GM12875 (cell line): ENCODE measurements around the gene COBLL1.
A peak's percentile ranks its signal among the peaks of the same experiment; 100 is the strongest.
"Not testable (repeated sequence)": the region's sequence is repeated elsewhere in the genome, so short reads cannot be mapped to it uniquely, and the experiment has no call there.

Experiments used
- H3K4me3 ChIP-seq: one replicate; pipeline ENCODE4 v1.5.1; 2011; ENCODE audit warnings: low read depth, low read length, control low read depth
- CTCF ChIP-seq: IDR thresholded peaks from 2 replicates; pipeline ENCODE4 v1.5.1; 2011; ENCODE audit warnings: low read depth, mild to moderate bottlenecking, control low read depth, inconsistent platforms, low read length, moderate library complexity, borderline replicate concordance; ENCODE audit not compliant: insufficient read depth

COBLL1 gene

GRCh38 chr2:164717000-164717803 lies 124.4 kb downstream of the COBLL1 start:
- H3K4me3 ChIP-seq, result no peak overlapping the region
- peak; percentile 18; the same call in 1 of the 2 replicates for TF ChIP-seq CTCF

GRCh38 chr2:164714471-164714870 lies 127.2 kb downstream of the COBLL1 start:
- no peak overlapping the region for H3K4me3 ChIP-seq
- TF ChIP-seq CTCF, result no peak

- TF ChIP-seq CTCF, result no peak
Observed at GRCh38 chr2:164711766-164712138, 129.9 kb downstream of the COBLL1 start.

GRCh38 chr2:164710837-164711765 lies 130.5 kb downstream of the COBLL1 start:
- no peak for TF ChIP-seq CTCF
- H3K4me3 ChIP-seq, result no peak overlapping the region

More at GRCh38 chr2:164711766-164712138, 129.9 kb downstream of the COBLL1 start:
- no peak overlapping the region for H3K4me3 ChIP-seq

- not testable (repeated sequence) for H3K4me3 ChIP-seq
Observed at GRCh38 chr2:164710252-164710836, 131.3 kb downstream of the COBLL1 start.

GRCh38 chr2:164706522-164706921 lies 135.1 kb downstream of the COBLL1 start:
- H3K4me3 ChIP-seq, result no peak overlapping the region
- no peak for TF ChIP-seq CTCF

- H3K4me3 ChIP-seq, result no peak overlapping the region
- TF ChIP-seq CTCF, result no peak
Observed at GRCh38 chr2:164705412-164706167, 136.0 kb downstream of the COBLL1 start.
